ENCODE data around the gene RIMS4. TPM values are rescaled to one million over a fixed set of nuclear protein-coding genes. Genes with fewer than 3 reads are reported as not detected.

RIMS4 gene
- total and polyA plus RNA-seq, 9 of the 15 experiments (the other 6 are each of a cell fraction or from before 2014, with no cell fraction given) = 0.04 TPM; not detected in 8

DNA sequence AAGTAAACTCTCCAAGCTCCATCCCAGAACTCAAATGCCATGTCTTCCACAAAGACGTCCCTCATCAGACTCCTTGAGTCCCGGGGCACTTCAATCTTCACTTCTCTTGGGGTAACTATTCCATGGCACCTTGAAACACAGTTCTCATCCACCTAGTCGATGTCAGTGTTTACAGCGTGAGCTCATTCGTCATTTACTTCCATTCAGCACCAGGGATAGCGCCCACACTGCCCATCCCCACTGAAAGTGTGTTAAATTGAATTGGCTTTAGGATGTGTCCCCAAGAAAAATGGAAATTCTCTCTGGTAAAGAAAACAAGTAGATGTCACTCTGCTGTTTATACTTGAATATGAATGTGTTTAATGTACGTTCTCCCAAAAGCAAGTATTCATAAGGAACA, 33.4 kb downstream of the RIMS4 start (continued):
- TF ChIP-seq NFXL1 (CRISPR knock-in tag; IDR thresholded peaks at IDR 0.05) (no peak), ZNF436 (CRISPR knock-in tag; IDR thresholded peaks at IDR 0.05) (no peak), ZNF696 (CRISPR knock-in tag; conservative IDR thresholded peaks at IDR 0.05) (no peak), ATF1 (CRISPR knock-in tag; IDR thresholded peaks at IDR 0.05) (no peak), ATF1 (tag; IDR thresholded peaks at IDR 0.05) (0 out of 2 replicates have a peak, but pooled peaks have one; percentile 13), SAFB (IDR thresholded peaks at IDR 0.05; ENCODE audit: borderline replicate concordance, low read depth, low read length) (no peak), ZNF324 (CRISPR knock-in tag; IDR thresholded peaks at IDR 0.05) (no peak), SRSF9 (IDR thresholded peaks at IDR 0.05; ENCODE audit: borderline replicate concordance, low read depth, low read length) (no peak), EHMT2 (IDR thresholded peaks at IDR 0.05) (peak; percentile 98), NR2C2 (CRISPR knock-in tag; IDR thresholded peaks at IDR 0.05) (no peak), NR2C2 (tag; IDR thresholded peaks at IDR 0.05) (no peak), ADNP (tag; IDR thresholded peaks at IDR 0.05) (no peak), TAF15 (IDR thresholded peaks at IDR 0.05; ENCODE audit: low read depth, low read length) (no peak), CXXC5 (CRISPR knock-in tag; IDR thresholded peaks at IDR 0.05) (0 out of 2 replicates have a peak, but pooled peaks have one; percentile 11), ZNF384 (IDR thresholded peaks at IDR 0.05; ENCODE audit: low read depth, low read length) (no peak), RBM15 (IDR thresholded peaks at IDR 0.05; ENCODE audit: insufficient read depth, low read length) (no peak), SMC3 (conservative IDR thresholded peaks at IDR 0.05; ENCODE audit: insufficient read depth, low read depth, low read length) (no peak)
- TF ChIP-seq, protein P1, sequence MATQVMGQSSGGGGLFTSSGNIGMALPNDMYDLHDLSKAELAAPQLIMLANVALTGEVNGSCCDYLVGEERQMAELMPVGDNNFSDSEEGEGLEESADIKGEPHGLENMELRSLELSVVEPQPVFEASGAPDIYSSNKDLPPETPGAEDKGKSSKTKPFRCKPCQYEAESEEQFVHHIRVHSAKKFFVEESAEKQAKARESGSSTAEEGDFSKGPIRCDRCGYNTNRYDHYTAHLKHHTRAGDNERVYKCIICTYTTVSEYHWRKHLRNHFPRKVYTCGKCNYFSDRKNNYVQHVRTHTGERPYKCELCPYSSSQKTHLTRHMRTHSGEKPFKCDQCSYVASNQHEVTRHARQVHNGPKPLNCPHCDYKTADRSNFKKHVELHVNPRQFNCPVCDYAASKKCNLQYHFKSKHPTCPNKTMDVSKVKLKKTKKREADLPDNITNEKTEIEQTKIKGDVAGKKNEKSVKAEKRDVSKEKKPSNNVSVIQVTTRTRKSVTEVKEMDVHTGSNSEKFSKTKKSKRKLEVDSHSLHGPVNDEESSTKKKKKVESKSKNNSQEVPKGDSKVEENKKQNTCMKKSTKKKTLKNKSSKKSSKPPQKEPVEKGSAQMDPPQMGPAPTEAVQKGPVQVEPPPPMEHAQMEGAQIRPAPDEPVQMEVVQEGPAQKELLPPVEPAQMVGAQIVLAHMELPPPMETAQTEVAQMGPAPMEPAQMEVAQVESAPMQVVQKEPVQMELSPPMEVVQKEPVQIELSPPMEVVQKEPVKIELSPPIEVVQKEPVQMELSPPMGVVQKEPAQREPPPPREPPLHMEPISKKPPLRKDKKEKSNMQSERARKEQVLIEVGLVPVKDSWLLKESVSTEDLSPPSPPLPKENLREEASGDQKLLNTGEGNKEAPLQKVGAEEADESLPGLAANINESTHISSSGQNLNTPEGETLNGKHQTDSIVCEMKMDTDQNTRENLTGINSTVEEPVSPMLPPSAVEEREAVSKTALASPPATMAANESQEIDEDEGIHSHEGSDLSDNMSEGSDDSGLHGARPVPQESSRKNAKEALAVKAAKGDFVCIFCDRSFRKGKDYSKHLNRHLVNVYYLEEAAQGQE (IDR thresholded peaks at IDR 0.05; ENCODE audit: borderline replicate concordance) = peak; percentile 99
- TF ChIP-seq, protein P1 (CRISPR knock-in tag; IDR thresholded peaks at IDR 0.05; ENCODE audit: low read depth) = peak; percentile 94
- TF ChIP-seq, protein P2, sequence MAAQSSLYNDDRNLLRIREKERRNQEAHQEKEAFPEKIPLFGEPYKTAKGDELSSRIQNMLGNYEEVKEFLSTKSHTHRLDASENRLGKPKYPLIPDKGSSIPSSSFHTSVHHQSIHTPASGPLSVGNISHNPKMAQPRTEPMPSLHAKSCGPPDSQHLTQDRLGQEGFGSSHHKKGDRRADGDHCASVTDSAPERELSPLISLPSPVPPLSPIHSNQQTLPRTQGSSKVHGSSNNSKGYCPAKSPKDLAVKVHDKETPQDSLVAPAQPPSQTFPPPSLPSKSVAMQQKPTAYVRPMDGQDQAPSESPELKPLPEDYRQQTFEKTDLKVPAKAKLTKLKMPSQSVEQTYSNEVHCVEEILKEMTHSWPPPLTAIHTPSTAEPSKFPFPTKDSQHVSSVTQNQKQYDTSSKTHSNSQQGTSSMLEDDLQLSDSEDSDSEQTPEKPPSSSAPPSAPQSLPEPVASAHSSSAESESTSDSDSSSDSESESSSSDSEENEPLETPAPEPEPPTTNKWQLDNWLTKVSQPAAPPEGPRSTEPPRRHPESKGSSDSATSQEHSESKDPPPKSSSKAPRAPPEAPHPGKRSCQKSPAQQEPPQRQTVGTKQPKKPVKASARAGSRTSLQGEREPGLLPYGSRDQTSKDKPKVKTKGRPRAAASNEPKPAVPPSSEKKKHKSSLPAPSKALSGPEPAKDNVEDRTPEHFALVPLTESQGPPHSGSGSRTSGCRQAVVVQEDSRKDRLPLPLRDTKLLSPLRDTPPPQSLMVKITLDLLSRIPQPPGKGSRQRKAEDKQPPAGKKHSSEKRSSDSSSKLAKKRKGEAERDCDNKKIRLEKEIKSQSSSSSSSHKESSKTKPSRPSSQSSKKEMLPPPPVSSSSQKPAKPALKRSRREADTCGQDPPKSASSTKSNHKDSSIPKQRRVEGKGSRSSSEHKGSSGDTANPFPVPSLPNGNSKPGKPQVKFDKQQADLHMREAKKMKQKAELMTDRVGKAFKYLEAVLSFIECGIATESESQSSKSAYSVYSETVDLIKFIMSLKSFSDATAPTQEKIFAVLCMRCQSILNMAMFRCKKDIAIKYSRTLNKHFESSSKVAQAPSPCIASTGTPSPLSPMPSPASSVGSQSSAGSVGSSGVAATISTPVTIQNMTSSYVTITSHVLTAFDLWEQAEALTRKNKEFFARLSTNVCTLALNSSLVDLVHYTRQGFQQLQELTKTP (IDR thresholded peaks at IDR 0.05; ENCODE audit: low read depth in 1 of 2, partially characterized antibody in 2 of 2) = peak in 1 of 2 experiments; percentile 79
